ENCODE measurements around the gene ANXA6.

Gene ANXA6

DNA sequence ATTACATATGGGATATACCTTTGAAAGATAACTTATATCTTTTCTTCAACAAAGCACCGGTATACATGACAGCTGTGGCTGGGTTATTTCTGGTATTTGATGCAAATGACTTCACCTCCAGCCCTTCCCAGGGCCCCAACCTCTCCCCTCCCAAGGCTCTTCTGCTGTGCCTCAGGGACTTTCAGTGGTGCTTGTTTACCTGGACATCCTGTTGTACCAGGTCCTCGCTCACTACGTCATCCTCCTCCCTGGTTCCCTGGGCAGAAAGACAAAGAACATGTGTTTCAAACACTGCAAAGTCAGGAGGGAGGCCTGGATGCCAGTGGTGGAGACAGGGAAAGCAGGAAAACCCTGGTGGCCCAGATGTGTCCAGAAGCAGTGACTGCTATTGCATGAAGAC lies 23.4 kb downstream of the ANXA6 start:
- H3K27ac Mint-ChIP-seq = peak overlapping the region; percentile 38
- H3K4me3 Mint-ChIP-seq = no peak overlapping the region
- no peaks in the 10 kb centered on the region for H3K27me3 Mint-ChIP-seq
- peaks cover 77% of the 10 kb centered on the region for H3K4me1 Mint-ChIP-seq (ENCODE audit: low read depth)
- H3K36me3 Mint-ChIP-seq = peaks cover 31% of the 10 kb centered on the region
- no peaks in the 10 kb centered on the region for H3K9me3 Mint-ChIP-seq (ENCODE audit: low read depth)

DNA sequence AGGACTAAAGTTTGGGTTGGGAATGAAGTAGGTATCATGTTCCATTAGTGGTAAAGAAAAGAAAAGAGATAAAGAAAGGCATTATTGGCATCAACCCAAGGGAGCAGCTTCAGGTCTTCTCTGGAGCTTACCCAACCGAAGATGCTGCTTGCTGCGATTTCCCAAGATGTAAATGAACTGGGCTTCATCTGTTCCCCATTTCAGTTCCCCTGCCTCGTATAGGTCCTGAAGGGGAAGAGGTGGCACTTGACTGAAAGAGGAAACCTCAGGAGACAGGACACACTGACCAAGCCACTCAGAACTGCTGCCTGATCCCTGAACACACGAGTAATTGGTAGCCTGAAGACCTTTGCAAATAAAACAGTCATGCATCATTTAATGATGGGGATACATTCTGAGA lies 24.6 kb downstream of the ANXA6 start:
- Mint-ChIP-seq H3K4me1 (ENCODE audit: low read depth) (peaks cover 76% of the 10 kb centered on the region), H3K36me3 (peaks cover 22% of the 10 kb centered on the region), H3K27ac (peak overlapping the region; percentile 38), H3K27me3 (no peaks in the 10 kb centered on the region), H3K9me3 (ENCODE audit: low read depth) (no peaks in the 10 kb centered on the region), H3K4me3 (no peak overlapping the region)

DNA sequence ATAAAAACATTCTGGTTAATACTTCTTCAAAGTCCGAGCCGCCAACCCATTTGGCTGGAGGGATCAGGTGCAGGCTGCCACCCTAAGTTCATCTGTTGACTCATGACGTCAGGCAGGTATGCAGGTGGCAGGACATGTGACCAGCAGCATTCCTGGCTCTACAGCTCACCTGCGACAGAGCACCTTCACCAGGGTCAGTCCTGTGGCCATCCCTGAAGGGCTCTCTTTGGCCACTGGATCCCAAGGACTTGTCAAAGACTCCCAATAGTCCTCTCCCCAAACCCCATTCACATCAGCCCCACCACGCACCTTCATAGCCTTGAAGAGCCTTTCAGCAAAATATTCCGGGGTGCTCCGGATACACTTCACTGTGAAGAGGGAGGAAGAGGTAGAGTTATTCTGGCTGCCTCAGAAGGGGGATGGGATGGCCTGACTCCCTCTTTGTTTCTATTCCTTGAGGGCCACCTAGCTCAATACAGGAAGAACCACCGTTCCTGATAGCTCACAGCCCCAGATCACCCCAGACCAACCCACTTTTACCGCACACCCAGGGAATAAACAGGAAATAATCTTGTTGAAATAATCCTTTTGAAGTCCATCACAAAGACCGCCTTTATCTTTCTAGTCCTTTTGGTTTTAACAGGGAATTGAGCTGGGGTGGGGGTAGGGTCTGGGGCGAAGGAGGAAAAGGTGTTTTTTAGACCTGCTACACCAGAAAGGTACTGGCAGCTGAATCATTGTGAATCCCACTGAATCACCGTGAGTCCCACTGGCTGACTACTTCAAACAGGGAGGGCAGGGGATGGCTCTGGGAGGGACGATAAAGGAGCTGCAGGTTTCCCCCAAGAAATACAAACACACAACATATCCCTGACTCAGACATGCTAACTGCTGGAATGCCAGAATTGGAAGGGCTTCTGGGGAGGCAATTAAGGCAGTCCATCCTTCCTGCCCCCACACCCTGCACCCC lies 26.4 kb downstream of the ANXA6 start:
- peaks cover 77% of the 10 kb centered on the region for H3K4me1 Mint-ChIP-seq (ENCODE audit: low read depth)
- no peaks in the 10 kb centered on the region for H3K27me3 Mint-ChIP-seq
- H3K27ac Mint-ChIP-seq = peak overlapping the region; percentile 94
- H3K4me3 Mint-ChIP-seq = peak overlapping the region; percentile 59
- no peaks in the 10 kb centered on the region for H3K9me3 Mint-ChIP-seq (ENCODE audit: low read depth)
- H3K36me3 Mint-ChIP-seq = peaks cover 13% of the 10 kb centered on the region

DNA sequence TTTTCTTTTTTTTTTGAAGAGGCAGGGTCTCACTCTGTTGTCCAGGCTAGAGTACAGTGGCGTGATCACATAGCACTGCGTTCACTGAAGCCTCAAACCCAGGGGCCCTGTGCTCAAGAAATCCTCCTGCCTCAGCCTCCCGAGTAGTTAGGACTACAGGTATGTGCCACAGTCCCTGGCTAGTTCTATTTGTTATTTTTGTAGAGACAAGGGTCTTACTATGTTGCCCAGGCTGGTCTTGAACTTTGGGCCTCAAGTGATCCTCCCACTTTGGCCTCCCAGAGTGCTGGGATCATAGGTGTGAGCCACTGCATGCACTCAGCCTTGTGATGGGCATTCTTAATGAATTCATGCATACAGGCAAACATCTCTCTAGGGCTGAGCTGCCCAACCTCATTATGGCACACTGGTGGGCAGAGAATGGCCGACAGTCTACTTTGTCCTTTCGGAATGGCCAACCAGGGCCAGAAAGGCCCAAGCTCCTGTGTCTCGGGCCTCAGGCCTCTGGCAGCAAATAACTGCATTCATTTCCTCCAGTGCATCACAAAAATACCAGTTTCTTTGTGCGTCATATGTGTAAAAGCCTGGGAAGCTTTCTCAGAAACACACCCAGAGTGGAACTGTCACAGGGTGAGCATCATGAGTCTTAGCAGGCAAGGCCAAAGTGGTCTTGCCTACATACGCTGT lies 27.2 kb downstream of the ANXA6 start:
- H3K9me3 Mint-ChIP-seq (ENCODE audit: low read depth) = no peaks in the 10 kb centered on the region
- no peak overlapping the region for H3K4me3 Mint-ChIP-seq
- peaks cover 82% of the 10 kb centered on the region for H3K4me1 Mint-ChIP-seq (ENCODE audit: low read depth)
- no peaks in the 10 kb centered on the region for H3K27me3 Mint-ChIP-seq
- peaks cover 13% of the 10 kb centered on the region for H3K36me3 Mint-ChIP-seq
- peak overlapping the region; percentile 94 for H3K27ac Mint-ChIP-seq

DNA sequence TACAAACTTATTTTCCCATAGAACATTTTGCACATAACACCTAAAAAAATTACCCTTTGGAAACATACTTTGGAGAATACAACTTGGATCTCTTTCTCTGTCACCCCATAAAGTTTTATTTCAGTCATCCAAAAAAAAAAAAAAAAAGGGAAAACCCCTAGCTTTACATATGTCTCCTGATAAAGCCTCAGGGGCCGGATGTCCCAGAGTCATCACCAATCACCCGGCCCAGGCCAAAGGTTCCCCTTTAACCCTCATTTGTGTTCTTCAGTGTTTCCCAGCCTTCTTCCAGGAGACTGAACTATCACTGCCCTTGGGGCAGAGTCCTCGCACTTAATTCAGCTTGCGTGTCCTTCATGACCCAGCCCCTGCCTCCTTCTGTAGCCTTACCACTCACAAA lies 28.8 kb downstream of the ANXA6 start:
- H3K9me3 Mint-ChIP-seq (ENCODE audit: low read depth) = no peaks in the 10 kb centered on the region
- H3K36me3 Mint-ChIP-seq = peaks cover 16% of the 10 kb centered on the region
- no peak overlapping the region for H3K4me3 Mint-ChIP-seq
- H3K4me1 Mint-ChIP-seq (ENCODE audit: low read depth) = peaks cover 86% of the 10 kb centered on the region
- H3K27me3 Mint-ChIP-seq = no peaks in the 10 kb centered on the region
- H3K27ac Mint-ChIP-seq = peak overlapping the region; percentile 69

DNA sequence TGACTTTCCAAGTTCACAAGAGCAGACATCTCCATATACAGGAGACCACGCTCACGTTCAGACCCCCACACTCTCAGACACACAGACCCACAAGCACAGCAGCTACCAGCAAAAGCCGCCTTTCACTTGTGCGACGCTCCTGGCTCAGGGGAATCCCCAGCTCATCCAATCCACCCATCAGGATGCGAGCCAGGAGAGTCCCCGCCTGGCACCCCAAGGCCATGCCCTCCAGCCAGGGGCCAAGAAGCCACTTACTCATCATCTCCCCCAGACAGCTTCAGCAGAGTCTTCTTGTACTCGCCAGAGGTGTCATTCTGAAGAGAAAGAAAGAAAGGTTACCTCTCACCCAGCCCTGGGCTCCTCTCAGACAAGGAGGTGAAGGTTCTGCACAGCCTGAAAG lies 29.7 kb downstream of the ANXA6 start:
- Mint-ChIP-seq H3K9me3 (ENCODE audit: low read depth) (no peaks in the 10 kb centered on the region), H3K4me3 (no peak overlapping the region), H3K36me3 (peaks cover 16% of the 10 kb centered on the region), H3K27ac (peak overlapping the region; percentile 70), H3K4me1 (ENCODE audit: low read depth) (peaks cover 85% of the 10 kb centered on the region), H3K27me3 (no peaks in the 10 kb centered on the region)

DNA sequence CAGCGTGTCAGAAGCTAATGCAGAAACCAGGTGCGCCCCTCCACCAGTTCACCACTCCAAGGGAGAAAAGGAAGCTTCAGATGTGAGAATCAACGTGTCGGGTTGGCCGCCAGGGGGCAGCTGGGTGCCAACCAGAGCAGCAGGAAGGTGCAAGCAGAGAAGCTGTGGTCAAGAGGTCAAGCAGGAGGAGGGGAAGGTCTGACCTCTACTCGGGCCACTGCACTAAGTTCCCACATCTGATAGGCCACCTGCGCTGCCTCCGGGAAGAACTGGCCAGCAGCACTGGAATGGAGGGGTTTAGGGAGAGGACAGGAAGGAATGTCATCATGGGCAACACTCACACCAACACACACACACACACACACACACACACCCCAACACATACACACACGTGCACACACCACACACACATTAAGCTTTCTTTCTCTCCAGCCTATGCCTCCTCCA lies 31.4 kb downstream of the ANXA6 start:
- Mint-ChIP-seq H3K4me3 (peak overlapping the region; percentile 24), H3K4me1 (ENCODE audit: low read depth) (peaks cover 75% of the 10 kb centered on the region), H3K27me3 (no peaks in the 10 kb centered on the region), H3K27ac (peak overlapping the region; percentile 97), H3K36me3 (peaks cover 10% of the 10 kb centered on the region), H3K9me3 (ENCODE audit: low read depth) (no peaks in the 10 kb centered on the region)

DNA sequence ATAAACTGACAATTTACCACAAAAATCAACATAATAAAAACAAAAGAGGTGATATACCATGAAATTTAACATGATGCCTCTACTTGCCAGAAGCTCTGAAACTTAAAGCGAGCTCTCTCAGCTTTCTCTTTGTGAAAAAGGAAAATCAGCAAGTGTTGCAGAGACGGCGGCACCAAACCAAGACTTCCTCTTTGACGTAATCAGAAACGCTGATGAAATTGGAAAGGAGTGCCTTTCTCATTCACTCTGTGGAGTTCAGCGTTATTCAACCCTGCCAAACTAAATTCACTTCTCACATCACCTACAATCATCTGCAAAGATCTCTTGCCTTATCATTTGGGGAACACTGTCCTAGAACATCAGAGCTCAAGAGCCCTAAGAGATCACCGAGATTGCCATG lies 32.2 kb downstream of the ANXA6 start:
- Mint-ChIP-seq H3K27ac (peak overlapping the region; percentile 97), H3K27me3 (no peaks in the 10 kb centered on the region), H3K4me3 (peak overlapping the region; percentile 85), H3K36me3 (peaks cover 12% of the 10 kb centered on the region), H3K9me3 (ENCODE audit: low read depth) (no peaks in the 10 kb centered on the region), H3K4me1 (ENCODE audit: low read depth) (peaks cover 69% of the 10 kb centered on the region)

DNA sequence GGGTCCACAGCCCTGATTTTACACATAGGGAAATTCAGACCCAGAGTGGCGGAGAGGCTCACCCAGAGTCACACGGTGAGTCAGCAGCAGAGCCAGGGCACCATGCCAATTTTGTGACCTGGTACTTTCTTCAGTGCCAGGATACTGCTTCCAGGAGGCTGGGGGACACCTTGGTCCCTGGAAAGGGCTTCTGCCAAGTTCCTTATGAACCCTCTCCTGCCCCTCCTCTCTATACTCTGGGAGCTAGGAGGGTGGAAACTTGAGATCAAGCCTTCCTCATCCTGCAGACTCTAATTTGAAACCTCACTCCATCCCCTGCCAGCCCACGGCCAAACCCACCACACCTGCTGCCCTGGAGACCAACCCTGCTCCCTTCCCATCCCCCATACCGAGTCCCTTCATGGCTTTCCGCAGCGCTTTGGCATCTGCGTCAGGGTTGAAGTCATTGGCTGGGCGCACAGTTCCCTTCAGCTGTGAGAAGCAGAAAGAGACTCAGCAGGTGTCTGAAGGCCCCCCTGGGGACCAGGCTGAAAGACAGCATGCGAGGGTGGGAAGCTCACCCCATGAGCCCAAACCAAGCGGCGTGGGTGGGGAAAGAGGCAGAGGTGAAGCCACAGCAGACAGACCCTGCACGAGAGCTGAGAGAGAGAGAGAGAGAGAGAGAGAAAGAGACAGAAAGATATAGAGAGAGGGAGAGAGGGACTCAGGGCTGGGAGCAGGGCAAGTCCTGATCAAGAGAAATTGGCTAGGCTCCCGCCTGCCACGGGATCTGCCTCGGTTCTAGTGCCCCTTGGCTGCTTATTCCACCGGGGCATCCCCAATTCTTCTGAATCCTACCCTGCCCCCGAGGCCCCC lies 33.5 kb downstream of the ANXA6 start:
- Mint-ChIP-seq H3K4me1 (ENCODE audit: low read depth) (peaks cover 63% of the 10 kb centered on the region), H3K4me3 (peak overlapping the region; percentile 85)

DNA sequence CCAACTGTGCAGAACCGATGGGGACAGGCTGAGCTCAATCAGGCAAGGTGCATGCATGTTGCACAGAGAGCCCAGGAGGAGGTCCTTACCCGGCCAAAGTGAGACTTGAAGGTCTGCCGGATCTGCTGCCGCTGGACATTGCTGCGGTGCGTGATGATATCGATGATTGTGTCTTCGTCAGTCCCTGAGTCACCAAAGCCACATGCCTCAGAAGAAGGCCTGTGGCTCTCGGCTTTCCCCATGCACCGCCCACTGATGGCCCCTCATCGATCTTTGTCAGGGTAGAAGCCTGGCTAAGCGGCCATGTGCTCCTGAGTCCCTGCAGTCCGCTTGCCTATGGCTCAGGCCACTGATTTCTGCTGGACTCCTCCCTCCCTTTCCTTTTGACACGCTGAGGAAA lies 34.8 kb downstream of the ANXA6 start:
- H3K4me1 Mint-ChIP-seq (ENCODE audit: low read depth) = peaks cover 51% of the 10 kb centered on the region
- no peak overlapping the region for H3K4me3 Mint-ChIP-seq
- H3K27ac Mint-ChIP-seq = peak overlapping the region; percentile 97
- H3K27me3 Mint-ChIP-seq = no peaks in the 10 kb centered on the region
- H3K9me3 Mint-ChIP-seq (ENCODE audit: low read depth) = no peaks in the 10 kb centered on the region
- H3K36me3 Mint-ChIP-seq = peaks cover 14% of the 10 kb centered on the region

More for the DNA sequence above, 33.5 kb downstream of the ANXA6 start:
- no peaks in the 10 kb centered on the region for H3K27me3 Mint-ChIP-seq
- H3K9me3 Mint-ChIP-seq (ENCODE audit: low read depth) = no peaks in the 10 kb centered on the region
- peaks cover 14% of the 10 kb centered on the region for H3K36me3 Mint-ChIP-seq
- peak overlapping the region; percentile 97 for H3K27ac Mint-ChIP-seq

DNA sequence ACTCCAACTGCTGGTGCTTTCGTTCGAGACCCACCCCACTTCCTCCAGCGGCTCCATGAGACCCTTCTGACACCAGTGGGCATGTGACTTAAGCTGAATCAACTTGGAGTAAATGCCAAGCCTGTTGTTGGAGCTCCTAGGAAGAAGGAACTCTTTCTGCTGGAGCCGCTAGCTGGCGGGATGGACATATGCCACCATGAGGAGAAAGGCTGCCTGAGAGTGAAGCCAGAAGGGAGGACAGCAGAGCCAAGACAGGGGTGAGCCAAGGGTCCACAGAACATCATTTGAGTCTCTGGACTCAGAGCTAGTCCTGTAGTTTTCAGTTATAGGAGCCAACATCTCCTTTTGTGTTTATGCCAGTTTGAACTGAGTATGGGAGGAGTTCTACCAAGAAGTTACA lies 35.9 kb downstream of the ANXA6 start:
- Mint-ChIP-seq H3K9me3 (ENCODE audit: low read depth) (no peaks in the 10 kb centered on the region), H3K36me3 (peaks cover 14% of the 10 kb centered on the region), H3K27ac (peak overlapping the region; percentile 97)

DNA sequence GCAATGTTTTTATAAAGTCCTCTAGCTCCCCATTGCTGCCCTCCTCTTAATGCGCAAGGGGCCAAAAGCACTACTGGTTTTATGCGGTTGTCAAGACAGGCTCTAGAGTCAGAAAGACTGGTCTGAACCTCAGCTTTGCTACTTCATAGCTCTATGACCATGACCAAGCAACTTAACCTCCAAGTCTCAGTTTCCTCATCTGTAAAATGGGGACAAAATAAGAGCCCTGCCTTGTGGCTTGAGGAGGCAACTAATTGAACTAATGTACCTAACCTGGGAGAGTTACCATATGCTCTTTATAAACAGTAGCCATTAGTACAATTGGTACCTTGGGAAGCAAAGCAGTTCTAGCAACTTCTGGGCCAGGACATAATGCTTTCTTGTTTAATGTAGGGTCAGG lies 36.5 kb downstream of the ANXA6 start:
- Mint-ChIP-seq H3K36me3 (peaks cover 14% of the 10 kb centered on the region), H3K27ac (peak overlapping the region; percentile 97), H3K4me3 (no peak overlapping the region)

More for the DNA sequence above, 35.9 kb downstream of the ANXA6 start:
- Mint-ChIP-seq H3K4me1 (ENCODE audit: low read depth) (peaks cover 42% of the 10 kb centered on the region), H3K27me3 (no peaks in the 10 kb centered on the region), H3K4me3 (no peak overlapping the region)

DNA sequence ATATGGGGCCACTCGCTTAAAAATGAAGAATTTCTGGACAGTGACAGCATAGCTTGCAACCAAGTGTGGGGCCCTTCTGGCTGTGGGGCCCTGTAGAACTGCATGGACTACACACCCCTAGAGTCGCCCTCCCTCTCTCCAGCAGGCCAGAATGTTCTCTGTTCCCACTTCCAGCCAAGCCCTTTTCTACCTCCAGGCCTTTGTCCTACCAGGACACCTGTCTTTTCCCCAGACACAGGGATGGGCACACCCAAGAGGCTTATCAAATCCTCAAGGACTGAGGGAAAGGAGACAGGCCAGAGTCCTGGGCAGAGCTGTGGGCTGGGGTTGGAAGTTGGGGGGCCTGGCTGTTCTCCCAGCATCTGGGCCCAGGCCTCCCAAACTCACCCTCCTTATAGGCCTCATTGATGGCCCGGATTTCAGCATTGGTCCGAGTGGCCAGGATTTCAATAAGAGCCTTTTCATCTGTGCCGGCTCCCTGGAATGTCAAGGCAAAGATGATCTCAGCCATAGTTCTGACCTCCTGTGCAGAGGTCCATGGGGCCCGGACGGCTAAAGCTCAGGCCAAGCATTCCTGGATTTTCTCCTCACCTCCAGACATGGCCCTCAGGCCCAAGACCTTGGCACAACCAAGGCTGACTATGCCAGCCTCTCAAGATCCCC lies 38.5 kb downstream of the ANXA6 start:
- Mint-ChIP-seq H3K4me3 (no peak overlapping the region), H3K27me3 (no peaks in the 10 kb centered on the region), H3K36me3 (peaks cover 9% of the 10 kb centered on the region), H3K27ac (peak overlapping the region; percentile 75), H3K4me1 (ENCODE audit: low read depth) (peaks cover 24% of the 10 kb centered on the region), H3K9me3 (ENCODE audit: low read depth) (no peaks in the 10 kb centered on the region)

More for the DNA sequence above, 36.5 kb downstream of the ANXA6 start:
- no peaks in the 10 kb centered on the region for H3K27me3 Mint-ChIP-seq
- no peaks in the 10 kb centered on the region for H3K9me3 Mint-ChIP-seq (ENCODE audit: low read depth)
- H3K4me1 Mint-ChIP-seq (ENCODE audit: low read depth) = peaks cover 36% of the 10 kb centered on the region

DNA sequence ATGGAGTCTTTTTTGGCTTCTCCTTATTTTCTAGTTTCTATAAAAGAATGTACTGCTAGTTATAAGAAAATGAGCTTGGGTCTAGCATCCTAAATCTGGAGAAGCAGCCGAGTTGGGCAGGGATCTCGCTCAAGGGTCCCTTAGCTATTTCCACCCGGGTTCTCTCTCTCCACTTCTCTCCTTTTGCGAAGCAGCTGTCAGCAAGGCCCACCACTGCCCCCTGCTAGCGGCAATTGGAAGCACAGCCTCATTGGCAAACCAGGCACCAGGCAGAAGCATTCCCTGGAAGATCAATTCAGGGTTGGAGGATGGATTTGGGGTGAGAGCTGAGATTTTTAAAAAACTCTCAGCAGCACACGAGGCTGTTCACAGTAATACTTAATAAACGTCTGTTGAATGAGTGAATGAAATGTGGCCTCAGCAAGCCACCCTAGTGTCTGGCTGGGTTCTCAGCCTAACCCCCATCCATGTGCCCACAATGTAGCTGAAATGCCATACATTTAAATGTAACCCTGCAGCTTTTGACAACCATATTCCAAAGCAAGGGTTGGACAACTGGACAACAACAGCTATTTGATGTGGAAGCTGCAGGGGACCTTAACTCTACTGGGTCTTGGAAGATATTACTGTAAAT lies 42.2 kb downstream of the ANXA6 start:
- H3K27ac Mint-ChIP-seq = peak overlapping the region; percentile 5

More for the DNA sequence above, 42.2 kb downstream of the ANXA6 start:
- H3K4me3 Mint-ChIP-seq = no peak overlapping the region
- H3K36me3 Mint-ChIP-seq = peaks cover 2% of the 10 kb centered on the region
- no peaks in the 10 kb centered on the region for H3K27me3 Mint-ChIP-seq
- no peaks in the 10 kb centered on the region for H3K9me3 Mint-ChIP-seq (ENCODE audit: low read depth)
- H3K4me1 Mint-ChIP-seq (ENCODE audit: low read depth) = peaks cover 9% of the 10 kb centered on the region
